ENCODE results near the gene SVIL.
"Not testable (repeated sequence)": the region's sequence is repeated elsewhere in the genome, so short reads cannot be mapped to it uniquely, and the experiment has no call there.

SVIL gene

DNA sequence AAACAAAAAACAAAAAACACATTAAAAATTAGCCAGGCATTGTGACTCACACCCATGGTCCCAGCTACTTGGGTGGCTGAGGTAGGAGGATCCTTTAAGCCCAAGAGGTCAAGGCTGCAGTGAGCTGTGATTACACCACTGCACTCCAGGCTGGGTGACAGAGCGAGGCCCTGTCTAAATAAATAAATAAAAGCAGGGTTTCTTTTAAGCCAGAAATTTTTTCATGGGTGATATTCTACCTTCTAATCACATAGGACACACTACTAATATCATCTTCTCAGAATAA is 14.2 kb upstream of the SVIL start:
- no peak for DNase-seq (ENCODE audit: low spot score)

DNA sequence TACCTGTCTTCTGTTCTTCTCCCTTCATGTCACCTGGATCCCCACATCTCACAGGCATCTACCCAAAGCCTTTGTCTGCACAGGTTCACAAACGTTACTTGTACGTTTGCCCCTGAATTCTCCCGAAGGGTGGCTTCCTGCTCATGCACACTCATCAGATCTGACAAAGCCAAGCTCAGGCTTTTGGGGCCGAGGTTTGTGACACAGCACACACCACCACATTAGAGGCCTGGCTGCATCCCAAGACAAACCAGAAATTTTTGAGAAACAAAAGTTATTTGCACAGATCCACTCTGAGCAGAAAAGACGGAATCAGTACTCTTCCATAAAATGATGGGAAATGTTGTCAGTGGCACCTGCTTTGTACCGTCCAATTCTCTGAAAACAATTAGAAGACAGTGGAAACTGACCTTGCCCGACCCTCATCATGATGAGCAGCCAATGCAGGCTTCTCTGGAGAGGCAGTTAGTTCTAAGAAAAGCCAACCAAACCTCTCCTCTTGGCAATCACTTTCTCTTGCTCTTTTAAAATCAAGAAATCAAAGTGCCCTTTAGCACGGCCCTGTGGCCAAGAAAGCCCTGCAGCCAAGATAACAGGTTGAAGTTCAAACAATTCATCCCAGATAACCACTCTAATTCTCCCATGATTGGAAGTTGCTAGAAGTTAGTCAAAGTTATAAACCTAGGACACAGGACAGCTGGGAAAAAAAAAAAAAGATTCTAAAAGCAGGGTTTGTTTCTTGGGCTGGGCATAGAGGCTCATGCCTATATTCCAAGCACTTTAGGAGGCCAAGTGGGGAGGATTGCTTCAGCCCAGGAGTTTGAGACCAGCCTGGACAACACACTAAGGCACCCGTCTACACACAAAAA is 13.6 kb upstream of the SVIL start:
- no peak for DNase-seq (ENCODE audit: low spot score)

DNA sequence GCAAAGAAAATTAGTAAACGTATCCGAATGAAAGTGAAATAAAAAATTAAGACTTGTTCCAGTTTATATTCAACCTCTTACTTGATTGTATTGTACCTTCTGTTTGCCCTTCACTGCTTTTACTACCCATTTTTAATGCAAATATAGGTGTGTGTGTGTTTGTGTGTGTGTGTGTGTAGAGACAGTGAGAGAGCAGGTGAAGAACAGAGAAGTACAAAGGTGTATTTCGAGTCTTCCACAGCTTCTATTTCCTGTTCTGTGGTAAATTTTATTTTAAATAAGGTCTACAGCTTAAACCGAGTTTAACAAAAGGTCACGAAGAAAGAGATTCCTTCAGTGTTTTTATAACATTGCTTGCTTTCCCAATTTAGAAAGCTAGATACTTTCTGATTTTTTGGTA is 12.7 kb upstream of the SVIL start:
- no peak for DNase-seq (ENCODE audit: low spot score)

DNA sequence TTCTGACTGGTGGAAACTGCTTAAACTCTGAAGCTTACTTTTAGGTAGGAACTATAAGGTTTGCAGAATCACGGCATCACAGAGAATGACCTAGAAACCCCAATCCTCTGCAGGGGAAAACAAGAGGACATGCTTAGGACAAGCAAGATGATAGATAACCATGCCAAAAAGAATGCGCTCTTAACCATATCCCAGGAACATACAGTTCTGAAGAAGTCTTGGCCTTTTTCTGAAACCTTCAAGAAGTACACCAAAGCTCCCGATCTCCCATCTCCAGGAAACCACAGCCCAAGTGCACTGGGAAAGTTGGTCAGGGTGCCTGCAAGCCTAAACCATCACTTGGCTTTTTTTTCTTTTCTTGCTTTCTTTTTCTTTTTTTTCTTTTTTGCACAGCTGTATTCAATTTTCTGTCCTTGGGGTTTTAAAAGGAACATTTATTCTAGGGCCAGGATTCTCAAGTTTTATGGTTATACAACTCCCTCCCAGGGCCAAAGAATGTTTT is 12.2 kb upstream of the SVIL start:
- no peak for DNase-seq (ENCODE audit: low spot score)

DNA sequence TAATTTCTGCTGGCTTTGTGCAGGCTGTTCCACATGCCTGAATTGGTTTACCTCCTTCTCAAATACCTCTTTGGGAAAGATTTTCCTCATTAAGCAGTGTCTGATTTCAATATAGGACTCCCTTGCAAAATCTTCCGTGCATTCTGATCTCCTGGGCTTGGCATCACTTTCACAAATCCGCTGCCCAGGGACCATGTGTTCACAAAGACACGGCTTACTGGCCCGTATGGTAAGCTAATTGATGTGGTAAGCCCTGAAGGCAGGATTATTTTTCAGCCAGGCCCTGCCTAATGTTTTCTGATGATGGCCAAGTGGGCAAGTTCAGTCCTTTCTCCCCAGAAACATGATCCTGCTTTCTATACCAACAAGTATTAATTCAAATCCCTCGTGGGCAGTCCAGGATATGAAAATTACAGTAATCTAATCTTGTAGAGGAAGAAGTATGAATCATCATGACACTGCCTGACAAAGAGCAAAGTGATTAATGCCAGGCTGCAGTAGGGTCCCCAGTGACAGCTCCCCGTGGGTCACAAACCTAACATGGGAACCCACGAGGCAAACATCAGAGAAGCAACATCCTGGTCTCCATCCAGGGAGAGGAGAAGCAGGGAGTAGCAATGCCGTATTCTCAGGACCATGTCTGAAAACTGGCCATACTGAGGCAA is 11.6 kb upstream of the SVIL start:
- peak; percentile 70 for DNase-seq (ENCODE audit: low spot score)

DNA sequence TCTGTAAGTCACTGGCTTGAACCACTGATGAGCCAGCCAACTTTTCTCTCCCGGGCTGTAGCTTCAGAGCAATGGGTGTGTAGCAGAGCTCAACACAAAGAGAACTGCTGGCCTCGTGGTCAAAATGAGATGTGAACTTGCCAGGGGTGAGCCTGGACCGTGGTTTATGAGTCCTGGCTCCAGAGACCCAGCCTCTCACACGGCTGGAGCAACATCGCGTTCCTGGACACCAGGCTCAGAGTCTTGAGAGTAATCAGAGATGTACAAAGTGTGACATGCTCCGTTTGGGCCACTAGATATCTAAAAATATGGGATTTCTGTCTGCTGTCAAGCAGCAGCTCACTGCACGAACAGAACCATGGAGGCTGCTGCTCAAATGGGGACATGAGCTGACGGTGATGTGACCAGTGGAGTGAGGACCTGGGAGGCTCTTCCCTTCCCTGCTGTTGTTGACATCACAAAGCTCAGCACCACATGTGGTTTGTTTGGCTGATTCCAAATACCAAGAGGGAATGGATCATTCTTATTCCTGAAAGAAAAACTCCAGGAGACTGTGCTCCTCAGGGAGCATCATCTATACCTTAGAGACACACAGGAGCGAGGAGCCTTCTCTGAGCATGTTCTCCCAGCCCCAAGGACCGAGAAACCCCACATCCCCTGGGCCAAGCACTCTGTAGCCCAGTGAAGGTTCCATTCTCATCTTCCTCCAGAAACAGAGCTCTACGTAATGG is 9.2 kb upstream of the SVIL start:
- no peak for DNase-seq (ENCODE audit: low spot score)

DNA sequence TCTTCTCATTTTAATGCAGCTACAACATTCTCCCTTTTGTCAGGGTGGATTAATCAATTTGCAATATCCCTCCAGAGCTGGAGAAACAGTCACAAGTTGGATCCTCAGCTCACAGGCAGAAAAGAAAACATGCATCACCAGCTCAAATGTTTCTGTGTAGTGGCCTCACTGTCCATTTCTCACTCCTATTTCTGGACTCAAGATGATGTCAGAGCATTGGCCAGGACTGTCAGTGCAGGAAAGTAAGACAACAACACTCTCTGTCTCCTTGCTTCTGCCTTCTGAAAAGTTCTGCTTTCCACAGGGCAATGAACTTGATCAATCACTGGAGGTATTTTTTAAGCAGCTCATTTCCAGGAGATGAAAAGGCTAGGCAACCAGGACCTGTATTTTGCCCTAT is 8.2 kb upstream of the SVIL start:
- DNase-seq (ENCODE audit: low spot score): no peak

DNA sequence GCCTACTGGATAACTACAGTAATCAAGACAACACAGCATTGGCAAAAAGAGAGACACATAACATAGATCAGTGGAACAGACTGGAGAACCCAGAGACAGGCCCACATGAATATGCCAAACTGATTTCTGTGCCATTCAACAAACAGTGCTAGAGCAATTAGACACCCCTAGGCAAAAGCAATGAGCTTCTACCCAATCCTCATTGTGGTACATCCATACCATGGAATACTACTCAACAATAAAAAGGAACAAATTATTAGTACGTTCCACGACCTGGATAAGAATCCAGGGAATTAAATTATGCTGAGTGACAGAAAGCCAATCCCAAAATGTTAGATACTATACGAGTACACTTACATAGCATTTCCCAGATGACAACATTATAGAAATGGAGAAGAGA is 2.8 kb upstream of the SVIL start:
- no peak for DNase-seq (ENCODE audit: low spot score)

DNA sequence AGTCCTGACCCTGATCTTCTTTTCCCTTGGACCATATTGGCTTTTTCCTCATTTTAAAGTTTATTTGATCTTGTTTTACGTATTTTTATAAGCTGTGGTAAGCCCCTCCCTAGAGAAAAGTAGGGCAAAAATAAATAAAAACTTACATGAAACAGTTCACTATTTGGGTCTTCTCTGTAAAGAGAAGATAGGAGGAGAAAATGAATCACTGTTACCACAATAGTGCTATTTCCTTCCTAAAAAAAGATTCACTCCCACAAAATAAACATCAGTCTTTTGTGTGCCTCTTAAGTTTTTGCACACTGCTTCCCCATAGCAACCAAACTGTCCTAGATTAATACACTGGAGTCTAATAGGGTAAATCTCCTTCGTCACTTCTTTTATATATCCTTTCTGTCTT is 1.4 kb upstream of the SVIL start:
- DNase-seq (ENCODE audit: low spot score): no peak

DNA sequence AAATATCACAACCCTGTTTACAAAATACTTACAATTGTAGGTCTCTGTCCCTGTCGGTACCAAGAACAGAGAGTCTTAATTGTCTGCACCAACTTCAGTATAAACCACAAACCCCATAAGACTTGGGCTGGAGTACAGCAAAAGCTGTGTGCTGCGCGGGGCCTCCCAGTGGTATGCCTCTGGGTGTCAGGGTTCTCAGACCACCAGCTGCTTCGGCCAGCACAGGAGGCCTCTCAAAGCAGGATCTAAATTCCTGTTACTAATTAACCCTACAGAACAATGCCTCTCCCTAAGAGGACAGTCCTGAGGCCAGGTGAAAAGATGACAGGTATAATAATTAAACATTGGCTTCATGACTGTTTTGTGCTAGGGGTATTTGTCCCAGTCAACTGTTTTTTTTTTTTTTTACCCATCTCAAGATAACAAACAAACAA is 957 bp upstream of the SVIL start:
- no peak for DNase-seq (ENCODE audit: low spot score)

DNA sequence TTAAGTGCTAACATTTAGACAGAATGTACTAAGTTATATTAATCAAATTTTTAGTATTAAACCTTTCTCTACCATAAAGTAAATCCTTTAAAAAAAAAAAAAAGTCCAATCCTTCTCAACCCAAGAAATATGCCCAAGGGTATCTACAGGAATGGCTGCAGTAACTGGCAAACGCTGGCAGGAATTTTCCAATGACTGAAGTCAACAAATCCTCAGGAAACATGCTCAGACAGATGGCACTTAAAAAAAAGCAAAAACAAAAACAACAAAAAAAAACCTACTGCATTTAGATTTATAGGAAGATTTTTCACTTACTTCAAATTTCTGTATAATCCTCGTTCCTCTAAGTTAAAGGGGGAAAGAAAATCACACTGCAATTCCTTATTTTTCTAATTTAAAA is 666 bp downstream of the SVIL start:
- DNase-seq (ENCODE audit: low spot score): no peak

DNA sequence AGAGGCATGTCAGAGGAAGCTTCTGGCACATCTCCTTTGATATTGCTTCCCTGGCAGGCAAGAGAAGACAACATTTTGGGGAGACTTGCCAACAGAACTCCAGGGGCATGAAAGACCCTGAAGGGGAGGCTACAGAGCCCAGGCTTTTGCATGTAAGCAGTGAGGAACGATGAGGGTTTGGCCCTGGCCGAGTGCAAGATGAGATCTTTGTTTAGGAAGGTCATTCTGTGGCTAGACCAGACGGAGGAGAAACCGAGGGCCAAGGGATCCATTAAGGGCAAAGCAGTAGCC is 3.8 kb downstream of the SVIL start:
- no peak for DNase-seq (ENCODE audit: low spot score)

DNA sequence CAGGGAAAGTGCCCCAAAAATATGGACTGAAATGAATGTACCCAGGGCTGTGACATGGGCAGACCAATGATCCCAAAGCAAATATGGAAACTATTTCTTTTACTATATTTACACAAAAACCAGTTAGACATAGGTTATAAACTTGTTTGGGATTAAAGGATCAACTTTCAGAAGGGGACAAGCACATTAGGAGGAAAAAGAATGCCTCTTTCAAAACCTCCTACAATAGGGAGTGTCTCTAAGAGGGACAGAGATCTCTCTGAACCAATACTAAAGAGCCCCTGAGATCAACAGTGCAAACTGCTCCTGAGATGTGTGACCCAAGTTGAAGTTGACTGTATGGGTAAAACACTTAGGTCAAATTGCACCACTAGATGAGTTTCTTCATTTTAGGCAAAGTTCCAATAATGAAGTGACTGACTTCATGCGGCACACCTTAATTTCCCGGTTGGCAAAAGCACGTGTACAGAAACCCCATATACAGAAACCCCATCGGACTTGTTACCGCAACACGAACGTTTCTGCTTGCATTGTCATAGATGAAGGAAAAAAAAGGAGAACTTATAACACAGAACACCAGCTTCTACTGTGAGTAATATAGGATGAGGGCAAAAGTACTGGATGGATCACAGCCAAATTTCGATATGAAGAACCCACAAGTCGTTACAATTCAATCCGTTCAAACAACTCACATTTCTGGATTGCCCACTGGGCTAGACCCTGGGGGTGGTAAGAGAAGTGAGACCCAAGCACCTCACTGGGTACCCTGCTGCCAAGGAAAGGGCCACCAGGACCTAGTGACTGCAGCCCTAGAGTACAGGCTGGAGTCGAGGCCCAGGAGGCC is 4.3 kb downstream of the SVIL start:
- DNase-seq (ENCODE audit: low spot score): no peak

DNA sequence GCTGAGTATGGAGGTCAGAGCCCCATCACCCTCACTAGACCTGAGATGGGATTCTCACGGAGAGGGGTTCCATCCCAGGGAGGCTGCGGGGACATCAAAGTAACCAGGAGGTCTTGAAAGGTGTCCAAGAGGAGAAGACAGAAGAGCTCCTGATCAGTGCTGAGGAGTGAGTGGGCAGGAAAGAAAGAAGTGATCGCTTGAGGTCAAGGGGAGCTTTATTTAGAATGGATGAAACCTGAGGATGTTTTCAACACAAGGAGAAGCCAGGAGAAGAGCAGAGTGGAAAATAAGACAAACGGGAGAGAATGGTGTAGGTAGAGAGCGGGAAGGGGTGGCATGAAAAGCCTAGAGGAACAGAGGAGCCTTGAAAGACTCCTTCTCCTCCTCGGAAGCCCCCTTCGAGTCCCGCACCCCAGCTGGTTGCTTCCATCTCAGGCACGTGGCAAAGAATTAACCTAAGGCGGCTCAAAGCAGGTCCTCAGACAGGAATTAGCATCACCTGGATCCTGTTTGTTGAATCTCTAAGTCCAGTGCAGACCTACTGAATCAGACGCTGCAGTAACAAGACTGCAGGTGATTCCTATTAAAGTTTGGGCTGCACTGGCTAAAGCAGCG is 5.8 kb downstream of the SVIL start:
- DNase-seq (ENCODE audit: low spot score): no peak

DNA sequence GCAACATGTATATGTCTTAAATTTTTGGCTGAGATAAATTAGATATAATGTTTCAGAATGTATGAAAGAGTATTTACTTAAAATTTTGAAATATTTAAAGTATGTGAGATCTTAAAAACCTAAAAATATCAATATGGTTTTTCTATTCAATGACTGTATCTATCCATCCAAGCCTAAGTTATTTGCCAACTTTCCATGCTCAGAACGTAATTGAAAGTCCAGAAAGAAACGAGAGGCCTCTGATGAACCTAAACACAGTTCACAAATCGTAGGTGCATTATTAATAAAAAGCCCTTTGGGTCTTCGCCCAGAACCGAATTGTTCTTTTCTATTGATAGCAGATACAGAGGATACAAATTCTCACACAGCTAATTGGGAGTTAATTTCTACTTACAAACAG is 6.5 kb downstream of the SVIL start:
- DNase-seq (ENCODE audit: low spot score): no peak

DNA sequence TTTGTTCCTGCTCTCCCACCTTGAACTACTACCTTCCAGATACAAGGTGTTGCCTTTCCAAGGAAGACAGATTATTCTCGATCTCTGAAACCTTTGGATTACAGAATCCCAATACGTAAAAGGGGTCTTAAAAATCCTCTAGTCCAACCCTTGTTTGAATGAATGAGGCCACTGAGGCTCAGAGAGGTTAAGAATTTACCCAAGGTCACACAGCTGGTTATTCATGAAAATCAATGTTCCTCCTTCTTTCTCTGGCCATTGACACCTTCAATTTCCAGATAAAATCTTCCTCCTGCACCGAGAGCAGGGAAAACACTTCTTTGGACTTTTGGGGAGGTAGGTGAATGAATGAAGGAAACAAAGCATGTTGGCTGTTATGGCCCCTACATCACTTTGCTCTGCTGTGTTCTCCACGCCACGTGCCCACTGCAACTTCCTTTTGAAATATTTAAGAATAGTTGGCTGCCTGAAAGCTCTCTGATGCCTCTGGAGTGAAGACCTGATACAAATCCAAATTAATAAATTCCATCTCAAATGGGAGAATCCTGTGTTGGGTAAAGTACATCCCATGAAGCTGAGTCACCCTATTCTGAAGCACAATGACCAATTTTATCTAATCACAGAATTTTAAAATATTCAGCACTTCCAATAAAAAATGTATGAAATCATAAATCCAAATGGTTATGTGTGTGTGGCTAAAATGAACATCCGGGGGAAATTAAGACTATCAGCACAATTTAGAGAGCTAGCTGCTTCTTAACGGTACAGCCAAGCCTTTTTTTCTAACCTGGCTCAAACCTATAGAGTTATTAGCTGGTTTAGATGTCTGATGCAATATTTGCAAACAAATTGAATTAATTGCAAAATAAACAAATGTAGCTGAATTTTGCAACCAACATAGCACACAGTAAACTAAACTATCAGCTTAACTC is 7.3 kb downstream of the SVIL start:
- DNase-seq (ENCODE audit: low spot score): no peak

DNA sequence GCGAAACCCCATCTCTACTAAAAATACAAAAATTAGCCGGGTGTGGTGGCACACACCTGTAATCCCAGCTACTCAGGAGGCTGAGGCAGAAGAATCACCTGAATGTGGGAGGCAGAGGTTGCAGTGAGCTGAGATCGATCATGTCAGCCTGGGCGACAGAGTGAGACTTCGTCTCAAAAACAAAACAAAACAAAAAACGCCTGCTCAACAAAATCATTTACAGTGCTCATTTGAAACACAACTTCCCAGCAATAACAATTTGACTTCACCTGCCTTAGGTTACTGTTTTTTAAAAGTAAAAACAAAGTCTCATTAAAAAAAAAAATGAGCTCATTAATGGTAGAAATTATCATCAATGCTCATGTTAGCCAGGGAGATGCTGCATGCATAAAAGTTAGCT is 10.4 kb downstream of the SVIL start:
- not testable (repeated sequence) for DNase-seq (ENCODE audit: low spot score)

DNA sequence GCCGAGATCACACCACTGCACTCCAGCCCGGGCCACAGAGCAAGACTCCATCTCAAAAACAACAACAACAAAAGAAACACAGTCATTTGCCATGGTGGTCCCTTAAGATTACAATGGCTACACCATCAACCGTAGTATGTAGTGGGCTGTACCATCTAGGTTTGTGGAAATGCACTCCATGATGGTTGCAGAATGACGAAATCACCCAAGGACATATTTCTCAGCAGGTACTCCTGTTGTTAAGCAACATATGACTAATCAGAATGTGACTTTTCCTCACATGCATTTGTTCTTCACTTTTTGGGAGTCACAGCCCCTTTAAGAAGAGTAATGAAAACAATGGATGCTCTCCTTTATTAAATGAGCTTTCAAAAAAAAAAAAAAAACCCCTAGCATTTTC is 11.0 kb downstream of the SVIL start:
- DNase-seq (ENCODE audit: low spot score): no peak

DNA sequence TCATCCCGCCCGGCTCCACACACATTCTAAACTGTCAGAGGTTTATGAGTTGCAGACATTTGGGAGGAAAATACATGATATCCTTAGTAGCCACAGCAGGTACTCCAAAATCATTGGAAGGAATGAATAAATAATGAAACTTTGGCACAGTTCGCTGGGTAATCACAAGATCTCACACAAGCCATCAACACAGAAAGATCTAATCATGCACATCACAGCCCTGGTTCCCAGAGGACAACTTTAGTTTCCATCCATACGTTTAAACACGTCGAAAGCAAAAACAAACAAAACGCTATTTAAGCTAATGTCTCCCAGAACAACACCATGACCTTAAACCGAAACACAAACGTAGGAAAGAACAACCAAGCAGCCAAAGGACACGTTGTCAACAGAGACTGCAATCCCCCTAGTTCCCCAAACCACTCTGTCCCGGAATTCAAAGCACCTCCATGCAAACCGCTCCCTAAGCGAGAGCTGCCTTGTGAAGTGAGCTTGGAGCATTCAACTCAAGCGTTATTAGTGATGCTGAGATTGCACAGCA is 12.3 kb downstream of the SVIL start:
- DNase-seq (ENCODE audit: low spot score): no peak

DNA sequence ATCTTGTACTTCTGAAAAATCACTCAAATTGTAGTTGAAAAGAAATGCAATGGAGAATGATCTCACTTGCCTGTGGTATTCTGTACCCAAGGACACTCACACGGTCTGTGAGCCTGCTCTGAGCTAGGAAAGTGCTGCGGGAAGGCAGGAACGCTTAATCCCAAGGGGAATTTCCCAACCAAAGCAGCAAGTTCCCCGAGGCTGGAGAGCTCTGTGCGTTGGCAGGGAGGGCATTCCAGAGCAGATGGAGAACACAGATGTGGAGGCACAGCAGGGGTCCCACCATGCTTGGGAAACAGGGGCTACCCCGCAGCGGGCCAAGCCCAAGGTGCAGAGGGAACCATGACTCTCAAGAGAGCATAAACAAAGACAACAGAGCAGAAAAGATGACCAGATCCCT is 13.6 kb downstream of the SVIL start:
- no peak for DNase-seq (ENCODE audit: low spot score)
